ENCODE measurements around the gene INSL6. TPM values are rescaled to one million over a fixed set of nuclear protein-coding genes. Genes with fewer than 3 reads are reported as not detected.
A peak's percentile ranks its signal among the peaks of the same experiment; 100 is the strongest.

Gene INSL6
- total RNA-seq, 2 experiments from 2014 or later, result not detected

GRCh38 chr9:5122116-5122515 lies 63.3 kb downstream of the INSL6 start:
- no peak for TF ChIP-seq CTCF (IDR thresholded peaks at IDR 0.05)
- CTCF ChIA-PET, result no interaction called here
- no peak for DNase-seq
- intact Hi-C loops (cut with DNase I, micrococcal nuclease), result no loop called here
- Histone ChIP-seq H3K36me3 (ENCODE audit: insufficient read depth, low read length) (peaks cover 7% of the 10 kb centered on the region), H3K4me3 (ENCODE audit: low read length) (no peak overlapping the region), H3K27ac (ENCODE audit: low read depth in 1 of 2, low read length in 2 of 2) (no peak overlapping the region), H3K9me3 (ENCODE audit: control insufficient read depth in 1 of 2, insufficient read depth in 1 of 2, low read length in 2 of 2) (no peaks in the 10 kb centered on the region), H3K4me1 (ENCODE audit: insufficient read depth, low read length) (no peaks in the 10 kb centered on the region), H3K27me3 (ENCODE audit: control insufficient read depth in 1 of 2, insufficient read depth in 2 of 2, low read length in 2 of 2) (no peaks in the 10 kb centered on the region)
- no peak overlapping the region for H3K27ac Mint-ChIP-seq
- H3K4me3 Mint-ChIP-seq, result no peak overlapping the region
- H3K27me3 Mint-ChIP-seq, result no peaks in the 10 kb centered on the region
- H3K9me3 Mint-ChIP-seq, result no peaks in the 10 kb centered on the region
- H3K36me3 Mint-ChIP-seq (ENCODE audit: low read depth), result peaks cover 45% of the 10 kb centered on the region
- no peaks in the 10 kb centered on the region for H3K4me1 Mint-ChIP-seq (ENCODE audit: low read depth)
- POLR2A ChIA-PET, result no interaction called here
- no peak for ATAC-seq (ENCODE audit: poor library complexity)

- no peak for ATAC-seq (ENCODE audit: poor library complexity)
- intact Hi-C loops (cut with DNase I, micrococcal nuclease), result no loop called here
- CTCF ChIA-PET, result no interaction called here
These were observed 71.3 kb downstream of the INSL6 start for GRCh38 chr9:5113994-5114748.

More at GRCh38 chr9:5113994-5114748, 71.3 kb downstream of the INSL6 start:
- Histone ChIP-seq H3K27ac (ENCODE audit: low read depth in 1 of 2, low read length in 2 of 2) (no peak overlapping the region), H3K4me1 (ENCODE audit: insufficient read depth, low read length) (no peaks in the 10 kb centered on the region), H3K27me3 (ENCODE audit: control insufficient read depth in 1 of 2, insufficient read depth in 2 of 2, low read length in 2 of 2) (no peaks in the 10 kb centered on the region), H3K36me3 (ENCODE audit: insufficient read depth, low read length) (peaks cover 18% of the 10 kb centered on the region), H3K9me3 (ENCODE audit: control insufficient read depth in 1 of 2, insufficient read depth in 1 of 2, low read length in 2 of 2) (peaks cover 0 to 42% of the 10 kb centered on the region in 2 experiments), H3K4me3 (ENCODE audit: low read length) (no peak overlapping the region)
- no peak for TF ChIP-seq CTCF (IDR thresholded peaks at IDR 0.05)
- H3K27ac Mint-ChIP-seq, result no peak overlapping the region
- H3K9me3 Mint-ChIP-seq, result no peaks in the 10 kb centered on the region
- no peaks in the 10 kb centered on the region for H3K27me3 Mint-ChIP-seq
- POLR2A ChIA-PET, result no interaction called here
- H3K4me1 Mint-ChIP-seq (ENCODE audit: low read depth), result no peaks in the 10 kb centered on the region
- peak in 1 of 14 experiments; percentile 11 for DNase-seq
- no peak overlapping the region for H3K4me3 Mint-ChIP-seq
- H3K36me3 Mint-ChIP-seq (ENCODE audit: low read depth), result peaks cover 25% of the 10 kb centered on the region

Other genes starting within 250 kb of the INSL6 start
- gene JAK2, start 200.4 kb downstream of the INSL6 start, total RNA-seq, result 1 to 10 TPM; 7.2 to 7.5 TPM
- not detected for gene INSL4, start 45.8 kb upstream of the INSL6 start, total RNA-seq
- gene RLN2, start 119.1 kb upstream of the INSL6 start, total RNA-seq, result under 1 TPM; 0.47 to 0.88 TPM
- under 1 TPM; 0.36 to 0.84 TPM for gene RLN1, start 154.2 kb upstream of the INSL6 start, total RNA-seq

Data from CD4-positive, alpha-beta T cell (primary cell).